HFFc6 (cell line): ENCODE results near the gene SSBP2. TPM values are rescaled to one million over a fixed set of nuclear protein-coding genes. Genes with fewer than 3 reads are reported as not detected.

Experiments
- DNase-seq: peaks from one replicate; pipeline ENCODE4 v3.0.0-alpha.2; 2018
- H3K27ac Mint-ChIP-seq: 2 replicates; pipeline ENCODE4 v1.8.0; 2020; ENCODE audit warnings: mild to moderate bottlenecking, mixed read lengths
- H3K27me3 Mint-ChIP-seq: 2 replicates; pipeline ENCODE4 v1.8.0; 2021; ENCODE audit warnings: mild to moderate bottlenecking, moderate library complexity, mixed read lengths; ENCODE audit not compliant: insufficient read depth
- H3K36me3 Mint-ChIP-seq: 2 replicates; pipeline ENCODE4 v1.8.0; 2021; ENCODE audit warnings: low read depth, mixed read lengths
- H3K4me1 Mint-ChIP-seq: 2 replicates; pipeline ENCODE4 v1.8.0; 2020; ENCODE audit warnings: low read depth, mixed read lengths
- H3K4me3 Mint-ChIP-seq: 2 replicates; pipeline ENCODE4 v1.8.0; 2020; ENCODE audit warnings: mild to moderate bottlenecking, moderate library complexity, mixed read lengths
- H3K9me3 Mint-ChIP-seq: 2 replicates; pipeline ENCODE4 v1.8.0; 2020; ENCODE audit warnings: mild to moderate bottlenecking, mixed read lengths
- CTCF ChIP-seq: fragments of 200-600 bp; sonication (generic); IDR thresholded peaks from 2 replicates; pipeline ENCODE4 v1.5.0; 2021; ENCODE audit warnings: antibody characterized with exemption, mild to moderate bottlenecking
- total RNA-seq, 6 experiments: library from RNA; stranded (reverse); fragmentation: NEBNext Ultra II Directional; extraction: Animal tissue kit (Norgen Biotek cat#: 25700); gene quantifications; 2 replicates in 1 of 6; 3 replicates in 5 of 6; pipeline ENCODE4 v1.2.3, GENCODE V29; 2021

SSBP2 gene
- total RNA-seq, 6 experiments from 2014 or later, result 21.0 to 28.6 (median 25.1) TPM

GRCh38 chr5:81556809-81557208 lies 194.1 kb downstream of the SSBP2 start:
- Mint-ChIP-seq H3K4me1 (peaks cover 12% of the 10 kb centered on the region), H3K27ac (no peak overlapping the region), H3K36me3 (no peaks in the 10 kb centered on the region), H3K9me3 (no peaks in the 10 kb centered on the region), H3K27me3 (no peaks in the 10 kb centered on the region; the same call in 1 of the 2 replicates), H3K4me3 (no peak overlapping the region)
- TF ChIP-seq CTCF, result no peak
- DNase-seq, result no peak

GRCh38 chr5:81555865-81556264 lies 195.0 kb downstream of the SSBP2 start:
- Mint-ChIP-seq H3K27me3 (no peaks in the 10 kb centered on the region; the same call in 1 of the 2 replicates), H3K36me3 (no peaks in the 10 kb centered on the region), H3K27ac (no peak overlapping the region), H3K4me3 (no peak overlapping the region), H3K4me1 (peaks cover 12% of the 10 kb centered on the region), H3K9me3 (no peaks in the 10 kb centered on the region)
- no peak for TF ChIP-seq CTCF
- no peak for DNase-seq

GRCh38 chr5:81554647-81555046 lies 196.2 kb downstream of the SSBP2 start:
- DNase-seq, result no peak
- H3K4me1 Mint-ChIP-seq, result peaks cover 12% of the 10 kb centered on the region
- no peak overlapping the region for H3K27ac Mint-ChIP-seq
- no peaks in the 10 kb centered on the region for H3K9me3 Mint-ChIP-seq
- no peak overlapping the region for H3K4me3 Mint-ChIP-seq
- H3K36me3 Mint-ChIP-seq, result no peaks in the 10 kb centered on the region
- H3K27me3 Mint-ChIP-seq, result no peaks in the 10 kb centered on the region; the same call in 1 of the 2 replicates
- TF ChIP-seq CTCF, result no peak

DNA sequence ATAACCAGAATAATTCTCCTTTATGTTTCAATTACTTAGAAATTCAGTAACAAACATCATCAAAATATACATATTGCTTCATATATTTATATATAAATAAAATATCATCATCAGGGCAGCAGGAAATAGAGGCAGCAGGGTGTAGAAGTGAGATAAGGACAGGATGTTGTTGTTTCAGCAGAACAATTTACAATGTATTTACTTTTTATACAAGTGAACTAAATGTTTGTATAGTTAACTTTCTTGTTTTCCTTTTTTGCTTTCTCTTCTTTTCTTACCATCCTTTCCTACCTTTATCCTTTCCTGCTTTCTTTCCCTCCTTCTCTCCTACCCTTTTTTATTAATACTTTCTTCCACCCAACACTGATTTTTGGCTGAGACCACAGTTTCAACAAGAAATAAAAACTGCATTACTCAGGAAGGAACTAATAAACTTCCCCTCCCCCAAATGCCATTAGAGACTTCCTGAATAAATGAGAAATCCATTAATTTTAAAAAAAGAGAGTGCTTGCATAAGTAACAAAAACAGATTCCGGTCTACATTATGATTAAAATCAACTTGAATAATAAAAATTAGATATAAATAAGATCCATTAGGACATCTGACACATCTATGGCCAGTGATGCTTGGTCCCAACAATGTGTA lies 197.2 kb downstream of the SSBP2 start:
- Mint-ChIP-seq H3K27ac (no peak overlapping the region), H3K4me3 (no peak overlapping the region), H3K4me1 (peaks cover 12% of the 10 kb centered on the region), H3K9me3 (no peaks in the 10 kb centered on the region), H3K36me3 (no peaks in the 10 kb centered on the region), H3K27me3 (no peaks in the 10 kb centered on the region)
- no peak for TF ChIP-seq CTCF
- no peak for DNase-seq

- no peaks in the 10 kb centered on the region for H3K27me3 Mint-ChIP-seq
- no peaks in the 10 kb centered on the region for H3K9me3 Mint-ChIP-seq
- no peak for TF ChIP-seq CTCF
- no peaks in the 10 kb centered on the region for H3K36me3 Mint-ChIP-seq
- no peak for DNase-seq
- no peak overlapping the region for H3K27ac Mint-ChIP-seq
- peaks cover 12% of the 10 kb centered on the region for H3K4me1 Mint-ChIP-seq
- no peak overlapping the region for H3K4me3 Mint-ChIP-seq
Observed at GRCh38 chr5:81552852-81553566, 197.9 kb downstream of the SSBP2 start.
